NCI-H2107 treated with DMSO at 0.1 percent for 48 hours (cell line): ENCODE data around the gene SPATA31A7.
"Not testable (repeated sequence)": the region's sequence is repeated elsewhere in the genome, so short reads cannot be mapped to it uniquely, and the experiment has no call there.

Experiments used
- DNase-seq: peaks from one replicate; lab custom pipeline; 2025; ENCODE audit not compliant: unreplicated experiment; lab: John Stamatoyannopoulos, UW

SPATA31A7 gene

DNA sequence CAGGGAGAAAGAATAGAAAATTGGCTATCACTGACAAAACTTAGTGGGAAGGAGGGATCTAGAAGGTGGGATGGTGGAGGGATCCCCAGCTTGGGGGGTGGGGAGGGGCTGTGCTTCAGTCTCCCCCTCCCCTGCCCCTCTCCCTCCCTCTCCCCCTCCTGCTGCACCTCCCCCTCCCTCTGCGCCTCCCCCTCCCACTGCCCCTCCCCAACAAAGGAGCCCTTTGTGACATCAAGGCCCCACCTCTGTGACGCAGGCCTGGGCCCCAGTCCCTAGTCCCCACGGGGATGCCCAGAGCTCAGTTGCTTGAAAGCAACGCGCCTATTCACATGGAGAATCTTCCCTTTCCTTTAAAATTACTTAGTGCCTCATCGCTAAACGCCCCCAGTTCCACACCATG lies at the start of gene SPATA31A7:
SPATA31A7 (plus strand) TSS at position 301 of the 400 bp plus-strand sequence; CDS start at position 330, 29 bp downstream.
- not testable (repeated sequence) for DNase-seq

DNA sequence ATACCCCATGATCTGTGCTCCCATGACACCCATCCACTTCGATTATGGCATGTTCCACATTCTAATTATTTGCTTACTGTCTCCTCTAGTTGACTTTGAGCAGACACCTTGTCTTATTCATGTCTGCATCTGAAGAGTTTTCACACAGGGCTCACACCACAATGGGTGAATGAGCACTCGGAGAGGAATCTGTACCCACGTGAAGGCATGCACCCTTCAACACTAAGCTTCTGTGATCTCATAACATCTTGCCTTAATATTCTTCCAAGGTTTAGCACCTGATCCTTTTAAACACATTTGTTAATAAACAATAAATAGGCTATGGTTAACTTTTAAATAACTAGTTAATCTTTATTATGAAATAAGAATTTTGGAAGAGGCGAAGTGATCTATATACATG lies 36.6 kb downstream of the SPATA31A7 start:
- DNase-seq = not testable (repeated sequence)
